NCI-H1417 treated with DMSO at 0.1 percent for 48 hours (cell line): ENCODE measurements around the gene MCU.
"Not testable (repeated sequence)": the region's sequence is repeated elsewhere in the genome, so short reads cannot be mapped to it uniquely, and the experiment has no call there.

Experiments used
- DNase-seq: peaks from one replicate; lab custom pipeline; 2025; lab: John Stamatoyannopoulos, UW

The MCU gene, protein sequence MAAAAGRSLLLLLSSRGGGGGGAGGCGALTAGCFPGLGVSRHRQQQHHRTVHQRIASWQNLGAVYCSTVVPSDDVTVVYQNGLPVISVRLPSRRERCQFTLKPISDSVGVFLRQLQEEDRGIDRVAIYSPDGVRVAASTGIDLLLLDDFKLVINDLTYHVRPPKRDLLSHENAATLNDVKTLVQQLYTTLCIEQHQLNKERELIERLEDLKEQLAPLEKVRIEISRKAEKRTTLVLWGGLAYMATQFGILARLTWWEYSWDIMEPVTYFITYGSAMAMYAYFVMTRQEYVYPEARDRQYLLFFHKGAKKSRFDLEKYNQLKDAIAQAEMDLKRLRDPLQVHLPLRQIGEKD

GRCh38 chr10:72691863-72692743, at the start of gene MCU:
TSS of gene MCU (plus strand) at chr10:72692143. CDS start at chr10:72692152, 9 bp downstream.
- DNase-seq, result peak; percentile 56

GRCh38 chr10:72642318-72642717, 49.6 kb upstream of the MCU start:
- no peak for DNase-seq

DNA sequence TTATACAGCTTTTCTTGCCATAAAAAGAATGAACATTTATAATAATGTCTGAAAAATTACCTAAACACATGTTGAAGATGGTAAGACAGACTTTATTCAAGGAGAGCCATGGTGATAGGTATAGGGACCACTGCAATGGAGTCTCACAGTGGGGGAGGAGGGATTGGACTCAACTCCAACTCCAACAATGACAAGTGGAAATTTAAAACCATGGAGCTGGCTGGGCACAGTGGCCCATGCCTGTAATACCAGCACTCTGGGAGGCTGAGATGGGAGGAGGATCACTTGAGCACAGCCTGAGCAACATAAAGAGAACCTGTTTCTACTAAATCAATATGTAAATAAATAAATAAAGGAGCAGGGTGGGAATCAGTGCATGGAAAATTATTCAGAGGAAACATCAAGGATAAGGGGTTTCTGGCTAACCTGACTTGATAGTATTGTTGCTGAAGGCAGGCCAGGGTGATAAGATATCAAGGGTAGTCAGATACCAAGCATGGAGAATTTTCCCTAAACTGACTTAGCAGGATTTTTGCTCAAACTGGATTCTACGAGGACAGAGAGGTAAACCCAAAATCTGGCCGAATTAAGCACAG, 46.6 kb upstream of the MCU start:
- DNase-seq, result no peak

- DNase-seq, result not testable (repeated sequence)
These were observed 45.0 kb upstream of the MCU start for GRCh38 chr10:72646971-72647370.

DNA sequence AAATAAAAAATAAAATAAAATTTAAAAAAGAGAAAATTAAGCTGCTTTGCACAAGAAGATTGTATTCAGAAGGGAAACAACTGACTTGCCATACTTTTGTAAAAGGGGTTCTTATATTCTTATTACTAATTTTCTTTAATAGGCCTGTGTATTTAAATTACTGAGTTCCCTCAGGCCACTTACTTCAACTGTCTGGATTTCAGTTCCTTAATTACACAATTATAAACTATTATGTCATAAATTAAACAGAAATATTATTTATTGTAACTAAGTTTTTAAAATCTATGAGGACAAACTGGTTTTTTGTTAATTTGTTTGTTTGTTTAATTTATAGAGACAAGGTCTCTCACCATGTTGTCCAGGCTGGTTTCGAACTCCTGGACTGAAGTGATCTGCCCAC, 43.6 kb upstream of the MCU start:
- no peak for DNase-seq

GRCh38 chr10:72649291-72649690, 42.7 kb upstream of the MCU start:
- DNase-seq, result no peak

- DNase-seq, result no peak
These were observed 38.4 kb upstream of the MCU start for GRCh38 chr10:72653383-72654096.

DNA sequence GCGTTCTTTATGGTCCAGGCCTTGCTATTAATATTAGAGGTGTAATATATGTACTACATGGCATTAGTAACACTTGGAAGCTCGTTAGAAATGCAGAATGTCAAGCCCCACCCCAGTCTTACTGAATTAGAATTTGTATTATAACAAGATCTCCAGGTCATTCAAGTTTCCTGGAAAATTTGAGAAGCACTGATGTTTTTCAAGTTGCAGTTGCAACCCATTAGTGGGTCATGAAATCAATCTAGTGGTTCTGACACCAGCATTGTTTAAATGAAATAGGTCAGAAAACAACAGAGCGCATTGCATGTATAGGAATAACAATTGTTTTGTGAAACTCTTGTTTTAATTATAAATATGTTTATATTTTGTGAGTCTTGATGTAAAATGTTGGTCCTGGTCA, 37.2 kb upstream of the MCU start:
- no peak for DNase-seq

DNA sequence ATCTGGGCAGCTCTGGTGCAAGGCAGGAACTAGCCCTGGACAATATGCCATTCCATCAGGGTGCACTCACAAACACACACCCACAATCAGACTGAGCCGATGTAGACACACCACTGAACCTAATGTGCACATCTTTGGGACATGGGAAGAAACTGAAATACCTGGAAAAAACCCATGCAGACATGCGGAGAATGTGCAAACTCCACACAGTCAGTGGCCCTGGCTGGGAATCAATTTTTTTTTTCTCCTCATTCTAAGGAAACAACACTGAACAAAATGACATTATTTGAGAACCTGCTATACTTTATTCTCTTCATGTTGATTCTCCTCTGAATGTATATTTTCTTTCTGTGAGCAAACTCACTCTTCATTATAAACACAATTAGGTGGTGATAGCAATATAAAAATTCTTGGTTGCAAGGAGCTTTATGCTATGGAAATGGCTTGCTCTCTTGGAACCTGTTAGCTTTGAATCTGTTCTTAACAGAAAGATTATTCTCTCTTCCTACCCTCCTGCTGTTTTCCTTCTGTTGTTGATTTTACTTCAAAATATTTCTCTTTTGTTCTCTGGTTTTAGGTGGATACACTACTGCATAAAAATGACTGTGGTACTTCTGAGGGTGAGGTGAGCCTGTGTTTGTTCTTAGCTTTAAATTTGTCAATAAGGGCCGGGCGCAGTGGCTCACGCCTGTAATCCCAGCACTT, 33.1 kb upstream of the MCU start:
- no peak for DNase-seq

DNA sequence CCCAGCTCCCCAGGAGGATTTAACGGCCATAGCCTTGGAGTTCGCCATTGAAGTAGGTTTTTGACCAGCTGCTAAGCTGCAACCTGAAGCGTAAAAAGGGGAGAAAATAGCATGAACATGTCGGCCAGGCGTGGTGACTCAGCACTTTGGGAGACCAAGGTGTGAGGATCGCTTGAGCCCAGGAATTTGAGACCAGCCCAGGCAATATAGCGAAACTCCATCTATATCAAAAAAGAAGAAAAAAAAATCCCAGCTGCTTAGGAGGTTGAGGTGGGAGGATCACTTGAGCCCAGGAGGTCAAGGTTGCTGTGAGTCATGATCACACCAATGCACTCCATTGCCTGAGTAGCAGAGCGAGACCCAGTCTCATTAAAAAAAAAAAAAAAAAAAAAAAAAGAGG, 32.2 kb upstream of the MCU start:
- DNase-seq, result no peak

DNA sequence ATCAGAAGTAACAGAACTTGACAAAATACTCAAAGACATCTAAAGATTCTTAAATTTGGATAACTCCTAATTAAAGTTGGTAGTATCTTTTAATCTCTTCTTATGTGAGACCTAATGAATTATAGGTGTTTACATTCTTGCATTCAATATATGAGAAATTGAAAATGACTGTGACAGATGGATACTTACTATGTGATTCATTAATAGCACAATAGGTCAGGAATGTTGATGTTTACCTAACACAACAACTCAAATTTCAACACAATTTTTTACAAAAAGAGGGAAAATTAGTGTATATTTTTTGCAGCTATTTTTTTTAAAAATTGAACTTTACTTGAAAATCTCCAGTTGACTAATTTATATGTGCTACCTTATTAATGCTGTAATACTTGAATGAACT, 31.7 kb upstream of the MCU start:
- DNase-seq, result no peak

DNA sequence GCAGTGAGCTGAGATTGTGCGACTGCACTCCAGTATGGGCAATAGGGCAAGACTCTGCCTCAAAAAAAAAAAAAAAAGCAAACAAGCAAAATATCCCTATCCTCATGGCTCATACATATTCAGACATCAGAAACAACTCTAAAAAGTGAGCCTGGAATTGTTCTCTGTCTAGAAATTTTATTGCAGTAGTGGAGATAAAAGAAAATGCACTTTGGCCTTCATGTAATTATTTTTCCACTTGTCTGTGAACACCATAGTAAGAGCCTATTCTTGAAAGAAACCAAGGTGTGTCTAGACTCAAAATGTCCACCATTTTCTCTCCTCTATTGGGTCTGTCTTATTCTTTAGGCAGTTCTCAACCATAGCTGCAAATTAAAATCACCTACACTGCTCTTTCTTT, 30.5 kb upstream of the MCU start:
- DNase-seq, result no peak

DNA sequence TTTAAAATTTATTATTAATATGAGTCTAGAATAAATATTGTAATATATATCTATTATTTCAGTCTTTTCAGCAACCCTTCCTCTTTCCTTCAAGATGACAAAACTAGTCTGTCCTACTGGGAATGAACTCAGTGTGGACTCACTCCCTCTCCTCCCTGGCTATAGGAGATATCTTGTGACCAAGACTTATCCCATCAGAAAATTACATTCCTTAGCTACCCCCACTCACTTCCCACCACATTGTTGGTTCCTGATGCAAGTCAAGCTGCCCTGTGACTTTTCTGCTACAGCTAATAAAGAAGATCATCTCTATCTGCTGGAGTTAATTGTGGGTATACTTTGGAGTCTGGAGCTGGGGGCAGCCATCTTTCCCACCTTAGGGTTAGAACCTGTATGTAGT, 28.0 kb upstream of the MCU start:
- DNase-seq, result no peak

DNA sequence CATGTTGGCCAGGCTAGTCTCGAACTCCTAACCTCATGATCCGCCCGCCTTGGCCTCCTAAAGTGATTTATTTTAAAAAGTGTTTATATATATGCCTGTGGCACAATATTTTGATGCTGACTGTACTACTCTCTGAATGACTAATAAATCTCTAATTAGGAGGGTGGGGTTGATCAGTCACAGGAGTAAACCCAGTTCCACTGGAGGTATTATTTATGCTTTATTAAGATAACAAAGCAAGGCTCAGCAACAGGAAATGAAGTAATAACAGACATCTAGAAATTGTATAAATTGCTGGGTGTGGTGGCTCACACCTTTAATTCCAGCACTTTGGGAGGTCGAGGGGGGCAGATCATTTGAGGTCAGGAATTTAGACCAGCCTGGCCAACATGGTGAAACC, 26.0 kb upstream of the MCU start:
- no peak for DNase-seq

DNA sequence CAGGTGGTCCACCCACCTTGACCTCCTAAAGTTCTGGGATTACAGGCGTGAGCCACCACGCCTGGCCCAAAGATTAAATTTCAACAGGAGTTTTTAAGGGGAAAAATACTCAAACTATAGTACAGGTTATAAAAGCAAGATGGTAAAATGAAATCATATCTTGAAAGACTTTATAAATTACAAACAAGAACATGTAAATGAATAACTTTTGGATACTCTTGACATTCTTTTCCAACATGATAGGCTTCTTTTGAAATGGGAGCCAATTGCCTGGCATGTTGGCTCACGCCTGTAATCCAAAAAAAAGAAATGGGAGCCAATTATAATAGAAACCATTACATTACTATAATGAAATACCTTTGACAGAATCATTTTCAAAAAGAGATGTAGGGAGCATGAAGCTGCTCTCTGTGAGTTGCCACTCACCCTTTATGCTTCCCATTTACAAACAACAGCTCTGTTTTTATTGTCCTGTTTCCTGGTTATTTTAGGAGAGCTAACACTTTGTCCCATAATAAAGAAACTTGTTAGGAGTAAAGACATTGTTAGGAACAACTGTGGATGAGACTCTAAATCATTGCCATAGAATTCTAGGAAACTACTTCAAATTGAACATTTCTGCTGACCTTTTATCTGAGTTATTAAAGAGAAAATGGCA, 24.6 kb upstream of the MCU start:
- no peak for DNase-seq

DNA sequence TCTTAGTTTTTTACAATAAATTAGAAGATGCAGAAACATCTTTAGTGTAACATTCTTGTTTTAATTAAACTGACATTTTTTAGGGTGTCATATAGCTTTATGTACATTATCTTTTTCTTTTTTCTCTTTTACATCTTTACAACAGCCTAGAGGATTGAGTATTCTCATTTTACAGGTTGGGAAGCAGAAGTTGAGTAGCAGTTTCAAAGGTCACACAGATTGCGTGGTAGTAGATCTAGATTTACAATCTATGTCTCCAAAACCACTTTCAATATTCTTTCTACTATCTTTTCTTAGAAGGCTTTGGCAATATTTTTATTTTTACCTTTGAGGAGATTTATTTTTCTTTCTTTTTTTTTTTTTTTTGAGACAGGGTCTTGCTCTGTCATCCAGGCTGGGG, 18.7 kb upstream of the MCU start:
- no peak for DNase-seq

DNA sequence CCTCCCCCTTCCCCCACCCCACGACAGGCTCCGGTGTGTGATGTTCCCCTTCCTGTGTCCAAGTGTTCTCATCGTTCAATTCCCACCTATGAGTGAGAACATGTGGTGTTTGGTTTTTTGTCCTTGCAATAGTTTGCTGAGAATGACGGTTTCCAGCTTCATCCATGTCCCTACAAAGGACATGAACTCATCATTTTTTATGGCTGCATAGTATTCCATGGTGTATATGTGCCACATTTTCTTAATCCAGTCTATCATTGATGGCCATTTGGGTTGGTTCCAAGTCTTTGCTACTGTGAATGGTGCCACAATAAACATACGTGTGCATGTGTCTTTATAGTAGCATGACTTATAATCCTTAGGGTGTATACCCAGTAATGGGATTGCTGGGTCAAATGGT, 17.8 kb upstream of the MCU start:
- not testable (repeated sequence) for DNase-seq

DNA sequence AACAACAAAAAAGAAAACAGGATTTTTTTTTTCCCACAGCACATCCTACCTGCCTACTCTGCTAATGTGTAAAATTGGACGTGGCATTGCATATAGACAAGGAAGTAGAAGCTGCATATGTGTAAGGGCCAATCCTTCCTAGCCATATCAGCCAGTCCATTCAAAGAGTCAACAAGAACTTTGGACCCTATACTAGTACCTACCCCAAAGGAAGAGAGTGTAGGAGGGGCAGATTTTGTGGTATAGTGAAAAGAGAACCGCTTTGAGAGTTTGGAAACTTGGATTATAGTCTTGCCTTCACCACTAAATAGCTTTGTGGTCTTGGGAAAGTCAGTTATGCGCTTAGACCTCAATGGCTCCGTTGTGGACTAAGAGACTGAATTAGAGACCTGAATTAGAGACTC, 12.1 kb upstream of the MCU start:
- DNase-seq, result no peak

- no peak for DNase-seq
These were observed 9.3 kb upstream of the MCU start for GRCh38 chr10:72682638-72683037.

DNA sequence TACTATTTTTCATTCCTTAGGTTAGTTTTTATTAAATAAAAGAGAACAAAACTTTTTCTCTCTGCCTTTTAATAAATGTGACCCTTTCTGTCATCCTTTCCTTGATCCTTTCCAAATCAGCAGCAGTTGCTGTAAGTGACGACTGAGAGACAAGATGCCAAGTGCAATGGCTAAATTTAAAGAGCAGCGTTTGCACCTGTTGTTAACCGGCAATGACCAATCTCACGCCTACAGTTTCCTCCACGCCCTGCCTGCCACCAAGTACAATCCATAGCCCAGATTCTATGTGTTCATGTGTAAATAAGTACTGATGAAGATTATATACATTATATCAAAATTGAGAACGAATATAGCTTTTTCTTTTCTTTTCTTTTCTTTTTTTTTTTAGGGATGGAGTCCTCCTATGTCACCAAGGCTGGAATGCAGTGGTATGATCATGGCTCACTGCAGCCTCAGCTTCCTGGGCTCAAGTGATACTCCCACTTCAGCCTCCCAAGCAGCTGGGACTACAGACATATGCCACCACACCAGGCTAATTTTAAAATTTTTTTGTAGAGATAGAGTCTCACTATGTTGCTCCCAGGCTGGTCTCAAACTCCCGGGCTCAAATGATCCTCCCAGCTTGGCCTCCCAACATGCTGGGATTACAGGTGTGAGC, 6.5 kb upstream of the MCU start:
- no peak for DNase-seq

DNA sequence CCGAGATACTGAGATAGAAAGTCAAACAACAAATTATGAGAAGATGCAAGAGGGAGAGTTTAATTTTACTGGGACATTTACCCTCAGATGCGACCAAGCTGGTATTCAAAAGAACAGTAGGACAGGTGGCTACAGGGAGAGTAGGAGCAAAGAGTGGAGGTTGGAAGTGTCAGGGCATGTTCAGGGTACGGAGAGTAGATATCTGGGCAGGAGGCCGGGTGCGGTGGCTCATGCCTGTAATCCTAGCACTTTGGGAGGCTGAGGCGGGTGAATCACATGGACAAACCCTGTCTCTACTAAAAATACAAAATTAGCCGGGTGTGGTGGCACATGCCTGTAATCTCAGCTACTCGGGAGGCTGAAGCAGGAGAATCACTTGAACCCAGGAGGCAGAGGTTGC, 5.5 kb upstream of the MCU start:
- not testable (repeated sequence) for DNase-seq
